Right lobe of liver (tissue), 4 donors: ENCODE data around the gene TSTD2.
"Not testable (repeated sequence)": the region's sequence is repeated elsewhere in the genome, so short reads cannot be mapped to it uniquely, and the experiment has no call there.

Experiments
- CTCF ChIP-seq, 4 donors: fragments of 200-600 bp in 3 of 4; fragments of 450-650 bp in 1 of 4; IDR thresholded peaks; one replicate each; pipeline versions ENCODE4 v1.5.1 to v1.8.0; 2016 to 2022; ENCODE audit warnings: antibody characterized with exemption in 4 of 4, mild to moderate bottlenecking in 2 of 4
- POLR2A ChIP-seq: fragments of 450-650 bp; IDR thresholded peaks from one replicate; pipeline ENCODE4 v1.6.1; 2017; ENCODE audit warnings: antibody characterized with exemption, mild to moderate bottlenecking
- donor health status: DM: no; HTN: no; CAD: no.
- donor health status: DM: no; HTN: no; CAD: no.
- donor health status: DM: no; HTN: yes; CAD: no.

GRCh38 chr9:97574921-97575672, 58.1 kb downstream of the TSTD2 start:
- TF ChIP-seq CTCF (IDR thresholded peaks at IDR 0.05): not testable (repeated sequence)
- TF ChIP-seq POLR2A: peak; percentile 23
